NCI-H510A (cell line): Measurements from ENCODE around the gene MRPL52.
"Not testable (repeated sequence)": the region's sequence is repeated elsewhere in the genome, so short reads cannot be mapped to it uniquely, and the experiment has no call there.

Experiments used
- DNase-seq: peaks from one replicate; lab custom pipeline; 2025; lab: John Stamatoyannopoulos, UW

MRPL52 gene

DNA sequence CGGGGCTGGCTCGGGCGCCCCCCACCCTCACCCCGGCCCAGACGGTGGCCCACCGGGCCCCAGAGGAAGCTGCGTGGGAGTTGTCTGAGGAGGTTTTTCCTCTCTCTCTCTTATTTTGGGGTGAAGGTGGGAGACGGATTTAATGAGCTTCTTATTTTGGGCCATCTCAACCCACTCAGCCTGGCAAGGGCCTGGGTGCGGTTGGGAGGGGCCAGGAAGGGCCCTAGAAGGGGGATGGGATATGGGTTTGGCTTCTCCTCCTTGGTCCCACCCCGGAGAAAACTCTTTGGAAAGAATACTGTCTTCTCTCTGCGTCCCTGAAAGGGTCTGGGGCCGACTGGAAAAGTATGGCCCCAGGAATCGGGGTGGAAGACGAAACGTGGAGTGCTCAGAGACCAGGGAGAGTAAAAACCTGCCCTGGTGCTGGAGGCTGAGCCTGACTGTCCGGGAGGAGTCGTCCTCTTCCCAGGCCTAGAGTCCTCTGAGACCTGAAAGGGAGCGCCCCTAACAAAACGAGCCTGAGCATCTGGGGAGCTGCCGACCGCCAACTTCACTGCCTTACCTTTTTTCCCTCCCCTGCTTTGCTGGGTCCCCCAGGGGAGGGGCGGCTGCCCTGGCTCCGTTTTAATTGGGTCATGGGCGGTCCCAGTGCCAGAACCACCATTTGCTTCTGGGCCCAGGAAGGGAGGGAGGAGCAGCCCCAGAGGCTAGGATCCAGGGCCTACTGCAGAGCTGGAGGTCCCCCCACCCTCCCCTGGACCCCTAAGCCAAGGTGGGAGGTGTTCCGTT, 8.3 kb downstream of the MRPL52 start:
- no peak for DNase-seq

DNA sequence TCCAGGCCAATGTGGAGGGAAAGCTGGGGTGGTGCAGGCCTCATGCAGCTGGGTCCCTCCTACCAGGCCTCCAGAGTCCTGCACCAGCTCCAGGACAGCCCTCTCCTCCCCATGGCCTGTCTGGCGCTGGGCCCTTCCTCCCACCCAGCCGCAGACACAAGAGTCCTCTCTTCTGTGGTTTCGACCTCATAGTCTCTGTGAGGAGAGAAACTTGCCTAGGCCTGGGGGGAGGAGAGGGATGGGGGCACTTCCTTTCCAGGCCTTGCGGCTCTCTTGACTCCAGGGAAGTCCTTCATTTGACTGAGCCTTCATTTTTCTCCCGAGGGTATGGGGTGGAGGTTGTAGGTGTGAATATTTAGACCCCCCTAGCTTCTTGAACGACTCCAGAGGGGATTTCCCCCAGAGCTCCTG, 8.9 kb downstream of the MRPL52 start:
- DNase-seq = no peak

DNA sequence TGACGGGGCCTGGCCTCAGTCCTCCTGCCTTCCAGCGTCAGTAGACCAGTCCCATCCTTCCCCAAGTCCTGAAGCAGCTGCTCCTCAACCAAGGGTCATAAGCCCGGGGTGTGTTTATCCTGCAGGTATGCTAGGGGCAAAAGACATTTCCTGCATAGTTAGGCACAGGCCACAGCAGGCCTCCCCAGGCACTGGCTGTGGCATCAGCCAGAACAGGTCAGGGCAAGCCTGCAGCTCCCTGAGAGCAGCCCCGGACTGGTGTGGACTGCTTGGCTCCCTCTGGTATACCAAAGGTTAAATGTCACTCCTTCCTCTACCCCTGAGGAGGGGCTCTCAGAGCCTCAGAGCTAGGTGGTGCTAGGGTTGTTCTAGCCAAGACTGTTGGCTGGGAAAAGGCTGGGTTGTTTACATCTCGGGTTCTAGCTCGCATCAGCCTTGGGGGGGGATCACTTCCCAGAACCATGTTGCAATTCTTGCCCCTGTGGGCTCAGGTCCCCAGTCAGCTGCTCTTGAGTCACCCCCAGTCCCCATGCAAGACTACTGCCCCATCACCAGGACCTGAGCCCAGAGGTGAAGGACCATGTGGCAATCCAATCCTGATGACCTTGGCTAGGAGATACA, 9.6 kb downstream of the MRPL52 start:
- no peak for DNase-seq

DNA sequence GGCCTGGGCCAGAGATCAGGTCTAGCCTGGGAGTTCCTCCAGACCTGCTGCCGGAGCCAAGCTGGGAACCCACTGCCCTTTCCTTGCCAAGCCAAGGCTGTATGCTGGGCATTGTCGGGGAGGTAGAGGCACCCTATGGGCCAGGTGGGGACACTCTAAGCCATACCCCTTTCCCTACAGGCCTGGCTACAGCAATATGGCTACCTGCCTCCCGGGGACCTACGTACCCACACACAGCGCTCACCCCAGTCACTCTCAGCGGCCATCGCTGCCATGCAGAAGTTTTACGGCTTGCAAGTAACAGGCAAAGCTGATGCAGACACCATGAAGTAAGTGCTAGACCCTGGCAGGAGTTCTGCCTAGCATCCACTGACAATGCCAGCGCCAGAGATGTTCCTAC, 11.6 kb downstream of the MRPL52 start:
- no peak for DNase-seq

DNA sequence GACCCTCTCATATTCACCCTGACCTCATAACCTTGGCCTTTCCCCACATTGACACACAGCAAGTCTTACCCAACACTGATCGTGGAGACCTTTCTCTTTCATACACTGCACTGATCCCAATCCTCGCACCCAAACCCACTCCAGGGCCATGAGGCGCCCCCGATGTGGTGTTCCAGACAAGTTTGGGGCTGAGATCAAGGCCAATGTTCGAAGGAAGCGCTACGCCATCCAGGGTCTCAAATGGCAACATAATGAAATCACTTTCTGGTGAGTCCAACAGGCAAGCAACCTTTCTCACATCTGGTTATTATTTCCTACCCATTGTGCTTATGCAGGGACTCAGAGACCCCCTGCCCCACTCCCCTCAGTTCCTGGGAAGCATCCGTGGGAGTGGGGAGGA, 12.1 kb downstream of the MRPL52 start:
- DNase-seq = no peak

DNA sequence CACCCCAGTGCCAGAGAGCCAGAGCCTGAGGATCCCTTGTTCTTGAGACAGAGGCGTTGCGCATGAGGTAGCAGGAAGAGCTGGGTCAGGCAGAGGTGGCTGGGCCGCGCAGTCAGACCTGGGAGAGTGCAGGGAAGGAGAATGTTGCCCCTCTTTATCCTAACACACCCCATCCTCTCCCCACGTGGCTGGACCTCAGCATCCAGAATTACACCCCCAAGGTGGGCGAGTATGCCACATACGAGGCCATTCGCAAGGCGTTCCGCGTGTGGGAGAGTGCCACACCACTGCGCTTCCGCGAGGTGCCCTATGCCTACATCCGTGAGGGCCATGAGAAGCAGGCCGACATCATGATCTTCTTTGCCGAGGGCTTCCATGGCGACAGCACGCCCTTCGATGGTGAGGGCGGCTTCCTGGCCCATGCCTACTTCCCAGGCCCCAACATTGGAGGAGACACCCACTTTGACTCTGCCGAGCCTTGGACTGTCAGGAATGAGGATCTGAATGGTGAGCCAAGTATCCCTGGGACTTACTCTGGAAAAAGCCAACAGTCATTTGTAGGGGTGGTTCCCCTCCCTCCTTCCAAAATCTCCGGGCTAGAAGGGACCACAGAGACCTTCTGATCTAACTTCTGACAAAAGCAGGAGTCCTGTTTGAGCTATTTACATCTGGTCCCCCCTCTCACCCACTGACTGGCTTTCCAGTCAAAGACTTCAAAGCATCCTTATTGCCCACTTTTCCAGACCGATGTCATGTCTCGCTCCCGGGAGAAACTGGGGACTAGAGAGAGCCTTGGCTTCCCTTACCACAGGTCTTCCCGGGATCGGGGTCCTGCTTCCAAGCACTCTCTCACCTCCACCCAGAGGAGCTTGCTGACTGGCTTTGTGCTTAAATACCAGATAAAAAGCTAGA, 12.8 kb downstream of the MRPL52 start:
- DNase-seq = no peak

DNA sequence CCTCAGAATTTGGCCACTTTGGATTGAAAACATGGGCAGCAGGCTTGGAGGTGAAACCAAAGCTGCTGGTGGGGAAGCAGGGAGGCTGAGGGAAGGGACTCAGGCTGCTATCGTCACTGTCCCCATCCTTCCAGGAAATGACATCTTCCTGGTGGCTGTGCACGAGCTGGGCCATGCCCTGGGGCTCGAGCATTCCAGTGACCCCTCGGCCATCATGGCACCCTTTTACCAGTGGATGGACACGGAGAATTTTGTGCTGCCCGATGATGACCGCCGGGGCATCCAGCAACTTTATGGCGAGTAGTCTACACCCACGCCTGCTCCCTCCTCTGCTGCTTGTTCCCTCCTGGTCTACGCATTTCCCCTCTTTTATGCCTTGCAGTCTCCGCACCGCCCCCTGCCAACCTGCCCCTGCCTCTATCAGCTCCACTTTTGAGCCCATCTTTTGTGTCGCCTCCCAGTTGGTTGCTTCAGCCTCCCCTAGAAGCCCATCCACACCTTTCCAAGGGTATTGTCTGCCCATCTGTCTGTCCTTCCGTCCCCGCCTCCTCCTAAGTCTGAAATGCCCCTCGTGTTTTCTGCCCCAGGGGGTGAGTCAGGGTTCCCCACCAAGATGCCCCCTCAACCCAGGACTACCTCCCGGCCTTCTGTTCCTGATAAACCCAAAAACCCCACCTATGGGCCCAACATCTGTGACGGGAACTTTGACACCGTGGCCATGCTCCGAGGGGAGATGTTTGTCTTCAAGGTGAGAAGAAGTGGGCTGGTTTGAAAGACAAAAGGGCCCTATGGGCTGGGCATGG, 13.6 kb downstream of the MRPL52 start:
- DNase-seq = no peak

DNA sequence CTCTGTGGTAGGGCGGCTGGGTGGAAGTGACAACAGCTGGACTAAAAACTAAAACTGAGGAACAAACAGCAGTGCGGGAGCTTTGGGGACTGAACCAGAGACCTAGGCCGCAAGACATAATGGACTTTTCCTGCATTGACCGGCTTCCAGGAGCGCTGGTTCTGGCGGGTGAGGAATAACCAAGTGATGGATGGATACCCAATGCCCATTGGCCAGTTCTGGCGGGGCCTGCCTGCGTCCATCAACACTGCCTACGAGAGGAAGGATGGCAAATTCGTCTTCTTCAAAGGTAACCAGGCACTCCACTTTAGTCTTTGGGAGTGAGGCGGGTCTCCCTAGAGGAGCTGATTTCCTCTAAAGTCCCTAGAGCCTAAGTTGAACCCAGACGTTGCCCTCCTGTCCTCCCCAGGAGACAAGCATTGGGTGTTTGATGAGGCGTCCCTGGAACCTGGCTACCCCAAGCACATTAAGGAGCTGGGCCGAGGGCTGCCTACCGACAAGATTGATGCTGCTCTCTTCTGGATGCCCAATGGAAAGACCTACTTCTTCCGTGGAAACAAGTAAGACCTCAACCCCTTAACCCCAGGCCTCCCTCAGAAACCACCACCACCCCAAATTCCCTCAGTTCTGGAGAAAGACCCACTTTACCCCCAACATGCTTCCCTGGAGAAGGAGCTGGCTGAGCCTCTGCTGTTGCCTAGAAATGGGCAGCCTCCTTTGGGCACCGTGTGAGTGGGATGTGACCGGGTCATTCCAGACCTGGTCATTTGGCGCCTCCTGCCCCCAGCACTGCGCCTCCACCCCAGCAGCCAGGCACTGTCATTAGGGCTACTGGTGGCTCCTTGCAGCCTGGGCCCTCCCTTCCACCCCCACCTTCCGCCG, 14.8 kb downstream of the MRPL52 start:
- no peak for DNase-seq

DNA sequence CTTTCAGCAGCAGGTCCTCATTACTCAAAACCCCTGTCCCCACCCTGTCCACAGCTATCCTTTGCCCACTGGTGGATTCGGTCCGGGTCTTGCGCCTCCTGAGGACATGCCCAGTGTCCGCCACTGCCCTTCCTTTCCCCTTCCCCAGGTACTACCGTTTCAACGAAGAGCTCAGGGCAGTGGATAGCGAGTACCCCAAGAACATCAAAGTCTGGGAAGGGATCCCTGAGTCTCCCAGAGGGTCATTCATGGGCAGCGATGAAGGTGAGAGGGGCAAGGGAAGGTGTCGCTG, 15.4 kb downstream of the MRPL52 start:
- DNase-seq = no peak

DNA sequence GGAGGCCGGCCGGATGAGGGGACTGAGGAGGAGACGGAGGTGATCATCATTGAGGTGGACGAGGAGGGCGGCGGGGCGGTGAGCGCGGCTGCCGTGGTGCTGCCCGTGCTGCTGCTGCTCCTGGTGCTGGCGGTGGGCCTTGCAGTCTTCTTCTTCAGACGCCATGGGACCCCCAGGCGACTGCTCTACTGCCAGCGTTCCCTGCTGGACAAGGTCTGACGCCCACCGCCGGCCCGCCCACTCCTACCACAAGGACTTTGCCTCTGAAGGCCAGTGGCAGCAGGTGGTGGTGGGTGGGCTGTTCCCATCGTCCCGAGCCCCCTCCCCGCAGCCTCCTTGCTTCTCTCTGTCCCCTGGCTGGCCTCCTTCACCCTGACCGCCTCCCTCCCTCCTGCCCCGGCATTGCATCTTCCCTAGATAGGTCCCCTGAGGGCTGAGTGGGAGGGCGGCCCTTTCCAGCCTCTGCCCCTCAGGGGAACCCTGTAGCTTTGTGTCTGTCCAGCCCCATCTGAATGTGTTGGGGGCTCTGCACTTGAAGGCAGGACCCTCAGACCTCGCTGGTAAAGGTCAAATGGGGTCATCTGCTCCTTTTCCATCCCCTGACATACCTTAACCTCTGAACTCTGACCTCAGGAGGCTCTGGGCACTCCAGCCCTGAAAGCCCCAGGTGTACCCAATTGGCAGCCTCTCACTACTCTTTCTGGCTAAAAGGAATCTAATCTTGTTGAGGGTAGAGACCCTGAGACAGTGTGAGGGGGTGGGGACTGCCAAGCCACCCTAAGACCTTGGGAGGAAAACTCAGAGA, 16.3 kb downstream of the MRPL52 start:
- no peak for DNase-seq

DNA sequence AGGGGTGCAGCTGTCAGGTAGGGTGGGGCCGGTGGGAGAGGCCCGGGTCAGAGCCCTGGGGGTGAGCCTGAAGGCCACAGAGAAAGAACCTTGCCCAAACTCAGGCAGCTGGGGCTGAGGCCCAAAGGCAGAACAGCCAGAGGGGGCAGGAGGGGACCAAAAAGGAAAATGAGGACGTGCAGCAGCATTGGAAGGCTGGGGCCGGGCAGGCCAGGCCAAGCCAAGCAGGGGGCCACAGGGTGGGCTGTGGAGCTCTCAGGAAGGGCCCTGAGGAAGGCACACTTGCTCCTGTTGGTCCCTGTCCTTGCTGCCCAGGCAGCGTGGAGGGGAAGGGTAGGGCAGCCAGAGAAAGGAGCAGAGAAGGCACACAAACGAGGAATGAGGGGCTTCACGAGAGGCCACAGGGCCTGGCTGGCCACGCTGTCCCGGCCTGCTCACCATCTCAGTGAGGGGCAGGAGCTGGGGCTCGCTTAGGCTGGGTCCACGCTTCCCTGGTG, 17.2 kb downstream of the MRPL52 start:
- DNase-seq = no peak

DNA sequence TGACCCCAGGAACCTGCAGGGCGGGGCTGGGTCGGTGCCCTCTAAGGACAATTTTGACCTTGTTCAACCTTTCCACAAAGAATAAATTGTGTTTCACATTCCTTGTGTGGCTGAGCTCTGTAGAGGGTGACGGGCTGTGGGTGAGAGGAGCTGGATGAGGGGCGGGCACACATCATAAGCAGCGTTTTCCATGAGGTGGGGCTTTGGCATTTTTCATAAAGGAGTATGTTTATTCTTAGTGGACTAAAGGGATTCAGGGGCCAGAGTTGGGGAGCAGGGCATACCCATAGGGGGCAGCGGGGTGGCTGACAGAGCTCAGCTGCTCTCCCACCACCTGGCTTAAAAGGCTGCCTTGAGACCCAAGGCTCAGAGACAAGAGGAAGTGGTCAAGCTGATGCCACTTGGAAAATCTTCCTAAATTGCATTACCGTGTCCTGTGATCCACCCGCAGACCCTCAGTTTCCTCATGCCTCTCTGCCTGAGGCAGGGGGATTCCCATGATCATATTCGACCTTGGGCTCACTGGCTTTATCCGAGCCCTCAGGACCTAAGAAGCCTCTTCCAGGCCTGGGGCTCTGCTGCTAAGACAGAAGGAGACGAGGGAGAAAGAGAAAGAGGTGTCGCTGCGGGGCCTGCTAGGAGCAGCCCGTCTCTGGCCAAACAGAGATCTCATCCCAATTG, 18.1 kb downstream of the MRPL52 start:
- DNase-seq = no peak

DNA sequence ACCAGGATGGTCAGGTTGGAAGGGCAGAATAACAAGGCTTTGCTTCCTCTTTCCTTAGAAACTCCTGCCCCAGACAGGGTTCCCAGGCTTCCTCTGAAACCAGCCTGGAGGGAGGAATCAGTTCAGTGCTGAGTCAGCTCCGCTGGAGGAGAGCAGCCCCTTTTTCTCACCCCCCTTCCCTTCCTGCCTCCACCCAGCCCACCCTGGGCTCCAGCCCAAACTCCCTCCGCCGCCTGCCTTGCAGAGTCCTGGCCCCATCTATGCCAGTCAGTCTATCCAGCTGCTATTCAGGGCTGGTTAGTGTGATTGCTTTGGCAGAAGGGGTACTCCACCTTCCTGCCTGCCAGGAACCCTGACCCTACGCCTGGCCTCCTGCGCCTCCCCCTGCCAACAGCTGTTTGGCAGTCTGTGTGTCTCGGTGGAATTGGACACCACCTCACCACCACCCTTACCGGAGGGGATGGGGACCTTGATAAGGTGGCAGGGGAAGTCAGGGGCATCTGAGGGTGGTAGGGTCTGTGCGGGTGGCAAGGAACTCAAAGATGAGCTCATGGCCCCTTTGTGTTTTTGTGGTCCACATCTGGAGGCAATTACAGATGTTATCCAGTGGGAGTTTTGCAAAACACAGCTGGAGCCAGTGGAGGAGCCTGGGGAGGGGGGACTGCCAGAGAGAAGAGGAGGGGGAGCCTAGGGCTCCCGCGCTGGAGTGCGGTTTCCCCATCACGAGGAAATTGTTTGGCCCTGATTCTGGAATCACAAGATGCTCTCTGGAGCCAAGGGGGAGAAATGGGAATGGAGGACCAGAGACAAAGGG, 18.9 kb downstream of the MRPL52 start:
- DNase-seq = no peak

DNA sequence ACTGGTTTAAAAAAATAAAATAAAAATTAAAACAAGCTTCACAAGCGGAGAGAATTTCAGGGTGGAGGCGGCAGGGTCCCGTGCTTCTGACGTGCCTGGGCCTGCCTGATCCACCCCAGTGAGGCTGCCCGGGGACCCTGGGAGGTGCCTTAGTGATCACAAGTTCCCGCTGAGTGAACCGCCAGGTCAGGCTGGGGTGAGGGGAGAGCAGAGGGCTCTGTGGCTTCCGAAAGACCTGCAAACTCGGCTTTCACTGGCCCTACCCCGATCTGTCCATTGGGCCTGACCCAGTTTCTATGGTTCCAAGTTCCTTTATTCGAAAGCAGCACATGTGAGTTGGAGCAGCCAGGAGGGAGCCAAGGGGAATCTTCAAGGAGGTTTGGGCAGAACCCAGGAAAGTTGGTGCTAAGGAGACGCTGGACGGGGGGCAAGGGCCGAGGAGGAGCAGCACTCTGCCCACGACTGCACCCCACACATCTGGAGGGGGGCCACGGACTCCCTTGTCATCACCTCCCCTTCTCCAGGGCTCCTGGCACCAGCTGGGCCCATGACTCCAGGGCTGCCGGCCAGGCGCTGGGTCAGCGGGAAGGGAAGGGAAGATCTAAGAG, 19.6 kb downstream of the MRPL52 start:
- DNase-seq = no peak

DNA sequence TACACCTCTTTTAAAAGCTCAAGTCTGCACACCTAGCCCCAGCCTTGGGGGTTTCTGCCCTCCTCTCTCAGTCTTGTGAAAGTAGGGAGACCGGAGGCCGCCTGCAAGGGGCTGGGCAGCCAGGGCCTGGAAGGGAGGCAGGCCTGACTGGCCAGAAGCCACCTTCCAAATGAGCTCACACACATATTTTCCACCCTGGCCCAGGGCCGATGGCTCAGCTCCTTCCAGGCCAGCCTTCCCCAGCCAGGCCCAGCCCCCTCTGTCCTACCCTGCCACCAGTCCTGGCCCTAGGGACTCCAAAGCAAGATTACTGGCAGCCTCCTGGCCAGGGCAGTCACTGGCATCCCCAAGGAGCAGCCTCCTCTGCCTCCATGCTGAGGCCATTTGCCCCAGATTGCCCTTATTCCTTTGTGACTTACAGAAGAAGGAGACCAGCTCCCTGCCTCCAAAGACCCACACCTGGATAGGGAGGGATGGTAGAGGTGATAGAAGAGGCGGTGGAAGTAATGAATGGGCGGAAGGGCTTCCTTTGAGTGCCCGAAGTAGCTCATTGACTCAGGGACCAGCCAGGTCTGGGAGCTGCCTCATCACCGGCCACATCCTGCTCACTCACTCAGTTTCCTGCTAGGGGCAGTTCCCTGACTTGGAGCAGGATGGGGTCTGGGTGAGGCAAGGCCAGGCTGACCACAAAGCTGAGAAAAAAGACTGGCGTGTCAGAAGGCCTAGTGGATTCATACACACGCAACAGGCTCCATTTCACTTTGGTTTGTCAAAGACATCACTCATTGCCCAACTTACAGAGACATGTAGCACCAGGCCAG, 21.5 kb downstream of the MRPL52 start:
- no peak for DNase-seq

DNA sequence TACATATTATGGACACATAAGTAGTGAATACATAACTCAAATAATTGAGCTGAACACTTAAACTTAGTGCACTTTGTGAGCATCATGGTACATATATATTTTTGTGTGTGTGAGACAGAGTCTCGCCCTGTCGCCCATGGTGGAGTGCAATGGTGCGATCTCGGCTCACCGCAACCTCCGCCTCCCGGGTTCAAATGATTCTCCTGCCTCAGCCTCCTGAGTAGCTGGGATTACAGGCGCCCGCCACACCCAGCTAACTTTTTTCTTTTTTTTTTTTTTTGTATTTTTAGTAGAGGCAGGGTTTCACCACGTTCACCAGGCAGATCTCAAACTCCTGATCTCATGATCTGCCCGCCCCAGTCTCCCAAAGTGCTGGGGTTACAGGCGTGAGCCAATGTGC, 22.5 kb downstream of the MRPL52 start:
- DNase-seq = not testable (repeated sequence)

DNA sequence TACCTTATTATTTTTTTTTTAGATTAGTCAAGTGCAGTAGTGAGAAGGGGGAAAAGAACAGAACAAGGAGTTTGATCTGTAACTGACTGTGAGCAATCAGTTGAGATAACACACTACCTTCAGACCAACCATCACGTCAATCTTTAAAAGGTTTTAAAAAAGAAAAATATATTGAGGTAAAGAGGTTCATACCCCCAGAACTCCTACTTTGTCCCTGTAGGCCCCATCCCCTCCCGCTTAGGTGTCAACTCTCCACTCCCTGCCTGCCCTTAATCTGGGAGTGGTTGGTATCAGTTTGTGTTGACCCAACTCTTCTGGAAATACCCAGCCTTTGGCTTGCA, 22.9 kb downstream of the MRPL52 start:
- DNase-seq = no peak
